Thoracic aorta (tissue), 2 donors: ENCODE data around the gene TEF. TPM values are rescaled to one million over a fixed set of nuclear protein-coding genes. Genes with fewer than 3 reads are reported as not detected.
"Not testable (repeated sequence)": the region's sequence is repeated elsewhere in the genome, so short reads cannot be mapped to it uniquely, and the experiment has no call there.

Source experiments
- ATAC-seq: fragments of 150-250 bp; one replicate; pipeline ENCODE4 v1.8.0; 2017; ENCODE audit warnings: low read depth; ENCODE audit not compliant: insufficient number of reproducible peaks, low FRiP score
- DNase-seq: peaks from one replicate; pipeline ENCODE4 v3.0.0-alpha.2; 2020; ENCODE audit warnings: low spot score
- H3K27ac ChIP-seq, 2 donors: fragments of 200-600 bp; sonication (generic); 1 replicate in 1 of 2; 2 replicates in 1 of 2; pipeline ENCODE4 v1.5.1; 2016; ENCODE audit warnings: mild to moderate bottlenecking in 2 of 2, moderate library complexity in 2 of 2
- H3K27me3 ChIP-seq: fragments of 200-600 bp; sonication (generic); replicated peaks from 2 replicates; pipeline ENCODE4 v1.6.0; 2016; ENCODE audit warnings: mild to moderate bottlenecking; ENCODE audit not compliant: insufficient read depth
- H3K36me3 ChIP-seq: fragments of 200-600 bp; sonication (generic); one replicate; pipeline ENCODE4 v1.5.1; 2016
- H3K4me1 ChIP-seq, 2 donors: fragments of 200-600 bp; sonication (generic); 1 replicate in 1 of 2; 2 replicates in 1 of 2; pipeline versions ENCODE4 v1.5.1 to v1.6.0; 2016; ENCODE audit warnings: low read depth in 2 of 2, mild to moderate bottlenecking in 1 of 2; ENCODE audit not compliant: control insufficient read depth in 1 of 2
- H3K4me3 ChIP-seq: fragments of 200-600 bp; sonication (generic); 2 replicates; pipeline ENCODE4 v1.5.1; 2016; ENCODE audit warnings: mild to moderate bottlenecking
- H3K9me3 ChIP-seq: fragments of 200-600 bp; sonication (generic); 2 replicates; pipeline ENCODE4 v1.5.1; 2016
- total RNA-seq, 2 donors: library from RNA; depleted of rRNA; stranded (reverse); fragments of >200 nt; gene quantifications; one replicate each; pipeline versions ENCODE4 v1.1.0 to v1.2.3, GENCODE V29; 2016
- TF ChIP-seq, protein P1 (sequence below): fragments of 200-600 bp; sonication (generic); IDR thresholded peaks from one replicate; pipeline ENCODE4 v1.5.1; 2019; ENCODE audit warnings: antibody characterized with exemption

The TEF gene
- total RNA-seq, 2 donors from 2014 or later, result 21.4 to 23.1 TPM

DNA sequence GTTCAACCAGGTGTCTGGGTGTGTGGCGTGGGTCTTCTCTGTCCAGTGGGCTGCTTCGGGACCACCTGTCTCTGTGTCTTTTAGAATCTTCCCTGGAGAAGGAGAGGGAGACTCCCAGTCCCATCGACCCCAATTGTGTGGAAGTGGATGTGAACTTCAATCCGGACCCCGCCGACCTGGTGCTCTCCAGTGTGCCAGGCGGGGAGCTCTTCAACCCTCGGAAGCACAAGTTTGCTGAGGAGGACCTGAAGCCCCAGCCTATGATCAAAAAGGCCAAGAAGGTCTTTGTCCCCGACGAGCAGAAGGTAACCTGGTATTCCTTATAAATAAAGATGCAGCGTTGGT, 12.2 kb downstream of the TEF start:
- no peaks in the 10 kb centered on the region for H3K9me3 ChIP-seq
- H3K27ac ChIP-seq, result peak overlapping the region; percentile 82 to 88
- H3K4me3 ChIP-seq, result peak overlapping the region; percentile 12
- TF ChIP-seq, protein P1, sequence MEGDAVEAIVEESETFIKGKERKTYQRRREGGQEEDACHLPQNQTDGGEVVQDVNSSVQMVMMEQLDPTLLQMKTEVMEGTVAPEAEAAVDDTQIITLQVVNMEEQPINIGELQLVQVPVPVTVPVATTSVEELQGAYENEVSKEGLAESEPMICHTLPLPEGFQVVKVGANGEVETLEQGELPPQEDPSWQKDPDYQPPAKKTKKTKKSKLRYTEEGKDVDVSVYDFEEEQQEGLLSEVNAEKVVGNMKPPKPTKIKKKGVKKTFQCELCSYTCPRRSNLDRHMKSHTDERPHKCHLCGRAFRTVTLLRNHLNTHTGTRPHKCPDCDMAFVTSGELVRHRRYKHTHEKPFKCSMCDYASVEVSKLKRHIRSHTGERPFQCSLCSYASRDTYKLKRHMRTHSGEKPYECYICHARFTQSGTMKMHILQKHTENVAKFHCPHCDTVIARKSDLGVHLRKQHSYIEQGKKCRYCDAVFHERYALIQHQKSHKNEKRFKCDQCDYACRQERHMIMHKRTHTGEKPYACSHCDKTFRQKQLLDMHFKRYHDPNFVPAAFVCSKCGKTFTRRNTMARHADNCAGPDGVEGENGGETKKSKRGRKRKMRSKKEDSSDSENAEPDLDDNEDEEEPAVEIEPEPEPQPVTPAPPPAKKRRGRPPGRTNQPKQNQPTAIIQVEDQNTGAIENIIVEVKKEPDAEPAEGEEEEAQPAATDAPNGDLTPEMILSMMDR, result no peak
- DNase-seq (no peak), ATAC-seq (no peak)
- peaks cover 17 to 29% of the 10 kb centered on the region in 2 donors for H3K4me1 ChIP-seq
- no peaks in the 10 kb centered on the region for H3K27me3 ChIP-seq
- peaks cover 71% of the 10 kb centered on the region for H3K36me3 ChIP-seq

DNA sequence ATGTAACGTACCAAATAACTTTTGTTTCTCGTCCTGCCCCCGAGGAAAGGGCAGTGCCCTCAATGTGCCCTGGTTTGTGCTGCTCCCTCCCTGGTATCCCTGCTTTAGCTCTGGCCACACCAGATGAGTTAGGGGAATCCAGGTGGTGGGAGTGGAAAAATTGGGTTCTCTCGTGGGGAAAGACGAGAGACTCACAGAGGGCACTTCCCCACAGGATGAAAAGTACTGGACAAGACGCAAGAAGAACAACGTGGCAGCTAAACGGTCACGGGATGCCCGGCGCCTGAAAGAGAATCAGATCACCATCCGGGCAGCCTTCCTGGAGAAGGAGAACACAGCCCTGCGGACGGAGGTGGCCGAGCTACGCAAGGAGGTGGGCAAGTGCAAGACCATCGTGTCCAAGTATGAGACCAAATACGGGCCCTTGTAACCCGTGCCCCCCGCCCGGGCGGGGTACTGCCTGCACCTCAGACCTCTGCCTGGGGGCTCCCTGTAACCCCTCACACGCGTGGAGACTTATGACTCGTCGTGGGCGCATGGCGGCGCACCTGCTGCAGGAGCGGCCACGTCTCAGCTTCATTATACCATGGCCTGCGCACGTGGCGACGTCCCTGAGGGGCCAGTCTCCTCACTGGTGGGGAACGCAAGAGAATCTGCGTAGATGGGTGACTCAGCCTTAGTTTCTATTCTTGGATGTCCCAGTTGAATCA, 13.9 kb downstream of the TEF start:
- Histone ChIP-seq H3K36me3 (peaks cover 57% of the 10 kb centered on the region), H3K4me1 (peaks cover 17 to 29% of the 10 kb centered on the region in 2 donors), H3K9me3 (no peaks in the 10 kb centered on the region), H3K4me3 (no peak overlapping the region), H3K27me3 (no peaks in the 10 kb centered on the region), H3K27ac (no peak overlapping the region)
- ATAC-seq (no peak), DNase-seq (no peak)
- TF ChIP-seq, protein P1, result no peak

DNA sequence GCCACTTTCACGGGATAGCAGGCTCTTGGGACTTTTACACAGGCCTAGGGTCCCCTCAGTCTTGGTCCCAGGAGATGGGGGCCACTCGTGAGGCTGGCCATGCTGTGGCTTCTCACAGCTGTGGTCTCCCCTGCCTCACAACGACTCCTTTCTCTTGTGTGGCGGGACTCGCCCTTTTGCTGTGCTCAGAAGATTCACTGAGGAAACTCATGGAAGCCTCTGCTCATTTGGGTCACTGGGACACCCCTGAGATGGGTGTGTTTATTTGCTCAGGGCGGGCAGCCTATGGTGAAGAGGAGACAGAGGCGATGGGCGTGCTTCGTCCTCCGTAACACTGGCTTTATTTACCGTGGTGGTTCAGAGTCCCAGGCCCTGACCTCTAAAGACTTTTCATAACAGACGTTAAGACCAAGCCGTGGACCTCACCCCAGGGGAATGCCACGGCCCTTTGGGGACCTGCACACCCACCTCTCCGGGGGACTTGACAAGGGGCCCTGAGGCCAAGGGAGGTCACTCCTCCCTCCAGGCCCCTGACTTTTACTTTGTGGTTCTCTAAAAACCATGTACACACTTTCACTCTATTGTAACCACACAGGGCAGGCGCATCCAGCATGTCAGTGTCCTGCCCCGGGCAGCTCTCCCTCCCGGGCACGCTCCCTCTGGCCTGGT, 15.5 kb downstream of the TEF start:
- H3K36me3 ChIP-seq, result peaks cover 47% of the 10 kb centered on the region
- H3K9me3 ChIP-seq, result no peaks in the 10 kb centered on the region
- no peak for ATAC-seq
- H3K27me3 ChIP-seq, result no peaks in the 10 kb centered on the region
- H3K27ac ChIP-seq, result no peak overlapping the region
- TF ChIP-seq, protein P1, result no peak
- peaks cover 17 to 38% of the 10 kb centered on the region in 2 donors for H3K4me1 ChIP-seq
- no peak overlapping the region for H3K4me3 ChIP-seq
- no peak for DNase-seq

DNA sequence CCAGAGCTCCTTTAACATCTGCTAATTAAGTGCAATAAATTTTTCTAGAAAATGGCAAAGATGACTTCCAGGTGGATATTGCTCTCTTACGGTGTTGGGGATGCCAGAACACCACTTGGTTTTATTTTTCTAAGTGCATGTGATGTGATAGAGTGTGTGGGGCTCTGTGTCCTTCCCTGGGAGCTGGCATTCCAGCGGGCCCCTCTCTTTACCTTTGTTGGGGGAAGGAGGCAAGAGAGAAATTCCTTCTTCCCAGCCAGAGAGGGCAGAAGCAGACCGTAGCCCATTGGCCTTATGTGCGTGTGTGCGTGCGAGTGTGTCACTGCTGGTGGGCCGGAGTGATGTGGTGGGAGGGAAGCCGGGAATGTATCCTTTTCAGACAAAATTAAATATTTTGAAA, 17.2 kb downstream of the TEF start:
- H3K9me3 ChIP-seq, result no peaks in the 10 kb centered on the region
- peaks cover 8 to 32% of the 10 kb centered on the region in 2 donors for H3K4me1 ChIP-seq
- H3K27me3 ChIP-seq, result no peaks in the 10 kb centered on the region
- peaks cover 47% of the 10 kb centered on the region for H3K36me3 ChIP-seq
- H3K27ac ChIP-seq, result no peak overlapping the region
- H3K4me3 ChIP-seq, result no peak overlapping the region
- ATAC-seq (no peak), DNase-seq (no peak)
- TF ChIP-seq, protein P1, result no peak

DNA sequence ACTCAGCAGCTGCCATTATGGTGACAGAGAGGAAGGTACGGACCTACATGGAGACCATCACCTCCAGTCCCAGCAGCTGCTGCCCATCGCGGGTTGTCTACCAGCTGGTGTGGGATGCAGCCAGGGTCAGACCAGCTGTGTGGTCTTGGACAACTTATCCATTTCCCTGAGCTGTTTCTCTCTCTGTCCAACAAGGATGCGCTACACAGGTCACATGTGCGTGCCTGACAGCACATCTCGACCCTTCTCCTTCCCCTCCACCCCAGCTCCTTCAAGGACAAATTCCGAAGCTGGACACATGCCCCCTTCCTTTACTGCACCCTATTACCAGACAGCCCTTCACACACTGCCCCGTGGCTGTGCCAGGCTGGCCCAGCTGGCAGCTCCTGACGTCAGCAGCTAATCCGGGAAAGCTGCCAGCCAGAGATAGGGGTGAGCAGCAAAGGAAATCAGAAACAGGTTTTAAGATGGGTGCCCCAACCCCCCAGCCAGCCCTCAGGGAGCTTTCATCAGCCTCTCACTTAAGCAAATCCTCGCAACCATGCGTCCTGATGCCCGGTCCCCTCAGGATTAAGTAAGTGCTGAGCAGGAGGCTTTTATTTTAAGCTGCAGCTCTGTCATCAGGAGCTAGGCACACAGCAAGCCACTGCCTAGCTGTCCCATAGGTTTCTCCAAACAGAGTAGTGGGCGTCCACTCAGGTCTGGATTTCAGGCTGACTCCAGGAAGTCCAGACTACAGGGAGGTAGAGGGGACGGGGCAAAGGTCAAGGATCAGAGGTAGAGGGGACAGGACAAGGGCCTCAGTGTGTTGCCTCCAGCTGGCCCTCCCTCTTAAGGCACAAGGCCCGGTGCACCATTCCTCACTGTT, 20.3 kb downstream of the TEF start:
- peaks cover 17% of the 10 kb centered on the region for H3K36me3 ChIP-seq
- peaks cover 4 to 26% of the 10 kb centered on the region in 2 donors for H3K4me1 ChIP-seq
- H3K27ac ChIP-seq, result peak overlapping the region in 1 of 2 donors; percentile 21
- DNase-seq, result no peak
- no peaks in the 10 kb centered on the region for H3K27me3 ChIP-seq
- H3K4me3 ChIP-seq, result no peak overlapping the region
- TF ChIP-seq, protein P1, result no peak
- H3K9me3 ChIP-seq, result no peaks in the 10 kb centered on the region
- no peak for ATAC-seq

DNA sequence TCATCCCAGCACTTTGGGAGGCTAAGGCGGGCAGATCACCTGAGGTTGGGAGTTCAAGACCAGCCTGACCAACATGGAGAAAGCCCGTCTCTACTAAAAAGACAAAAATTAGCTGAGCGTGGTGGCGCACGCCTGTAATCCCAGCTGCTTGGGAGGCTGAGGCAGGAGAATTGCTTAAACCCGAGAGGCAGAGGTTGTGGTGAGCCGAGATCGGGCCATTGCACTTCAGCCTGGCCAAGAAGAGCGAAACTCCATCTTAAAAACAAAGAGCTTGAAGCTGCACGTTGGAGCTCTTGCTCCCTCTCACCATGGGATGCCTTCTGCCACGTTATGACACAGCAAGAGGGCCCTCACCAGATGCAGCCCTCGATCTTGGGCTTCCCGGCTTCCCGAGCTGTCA, 21.1 kb downstream of the TEF start:
- not testable (repeated sequence) for H3K36me3 ChIP-seq, H3K4me3 ChIP-seq, ATAC-seq, H3K27ac ChIP-seq, H3K9me3 ChIP-seq, H3K27me3 ChIP-seq, DNase-seq
- H3K4me1 ChIP-seq, result peaks cover 4 to 26% of the 10 kb centered on the region in 2 donors
